ENCODE data around the gene STK17B. TPM values are rescaled to one million over a fixed set of nuclear protein-coding genes. Genes with fewer than 3 reads are reported as not detected.

The STK17B gene
- total RNA-seq, 2 experiments from 2014 or later = 237 to 250 TPM

DNA sequence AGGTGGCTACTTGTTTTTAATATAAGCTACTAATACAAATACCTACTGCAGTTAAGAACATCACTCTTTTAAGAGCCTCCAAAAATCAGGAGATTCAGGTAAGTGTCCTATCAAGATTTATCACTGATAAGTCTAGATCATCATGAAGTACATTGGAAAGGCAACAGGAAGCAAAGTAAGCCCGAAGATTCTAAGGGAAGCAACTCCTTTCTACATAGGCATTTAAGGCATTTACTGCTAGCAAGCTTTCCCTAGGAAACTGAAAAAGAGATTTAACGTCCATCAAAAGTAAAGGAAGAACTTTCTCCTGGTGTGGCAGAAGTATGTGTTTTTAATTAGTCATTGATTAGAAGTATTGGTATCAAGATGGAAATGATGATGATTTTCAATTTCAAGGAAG, 3.7 kb downstream of the STK17B start:
- ATAC-seq = no peak
- TF ChIP-seq, protein P1, sequence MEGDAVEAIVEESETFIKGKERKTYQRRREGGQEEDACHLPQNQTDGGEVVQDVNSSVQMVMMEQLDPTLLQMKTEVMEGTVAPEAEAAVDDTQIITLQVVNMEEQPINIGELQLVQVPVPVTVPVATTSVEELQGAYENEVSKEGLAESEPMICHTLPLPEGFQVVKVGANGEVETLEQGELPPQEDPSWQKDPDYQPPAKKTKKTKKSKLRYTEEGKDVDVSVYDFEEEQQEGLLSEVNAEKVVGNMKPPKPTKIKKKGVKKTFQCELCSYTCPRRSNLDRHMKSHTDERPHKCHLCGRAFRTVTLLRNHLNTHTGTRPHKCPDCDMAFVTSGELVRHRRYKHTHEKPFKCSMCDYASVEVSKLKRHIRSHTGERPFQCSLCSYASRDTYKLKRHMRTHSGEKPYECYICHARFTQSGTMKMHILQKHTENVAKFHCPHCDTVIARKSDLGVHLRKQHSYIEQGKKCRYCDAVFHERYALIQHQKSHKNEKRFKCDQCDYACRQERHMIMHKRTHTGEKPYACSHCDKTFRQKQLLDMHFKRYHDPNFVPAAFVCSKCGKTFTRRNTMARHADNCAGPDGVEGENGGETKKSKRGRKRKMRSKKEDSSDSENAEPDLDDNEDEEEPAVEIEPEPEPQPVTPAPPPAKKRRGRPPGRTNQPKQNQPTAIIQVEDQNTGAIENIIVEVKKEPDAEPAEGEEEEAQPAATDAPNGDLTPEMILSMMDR (IDR thresholded peaks at IDR 0.05) = no peak
- no peaks in the 10 kb centered on the region for H3K9me3 Mint-ChIP-seq
- H3K27ac Mint-ChIP-seq = peak overlapping the region; percentile 91
- peaks cover 76% of the 10 kb centered on the region for H3K36me3 Mint-ChIP-seq (ENCODE audit: low read depth)
- CTCF ChIA-PET = interaction anchor here (0.7 to 5.2 kb wide), 8 partner anchors 10 to 108 kb away, joined by 3 to 32 read pairs (median 4); no protein-coding TSS in a partner anchor
- H3K4me3 Mint-ChIP-seq = peak overlapping the region; percentile 99
- H3K27me3 Mint-ChIP-seq = no peaks in the 10 kb centered on the region
- DNase-seq = no peak
- POLR2A ChIA-PET = interaction anchor here (0.8 to 9.8 kb wide), 14 partner anchors 8 to 510 kb away, joined by 3 to 97 read pairs (median 11); partner anchors contain the start of gene SLC39A10
- H3K4me1 Mint-ChIP-seq (ENCODE audit: low read depth) = peaks cover 21% of the 10 kb centered on the region
- intact Hi-C loops (cut with micrococcal nuclease) = no loop called here

DNA sequence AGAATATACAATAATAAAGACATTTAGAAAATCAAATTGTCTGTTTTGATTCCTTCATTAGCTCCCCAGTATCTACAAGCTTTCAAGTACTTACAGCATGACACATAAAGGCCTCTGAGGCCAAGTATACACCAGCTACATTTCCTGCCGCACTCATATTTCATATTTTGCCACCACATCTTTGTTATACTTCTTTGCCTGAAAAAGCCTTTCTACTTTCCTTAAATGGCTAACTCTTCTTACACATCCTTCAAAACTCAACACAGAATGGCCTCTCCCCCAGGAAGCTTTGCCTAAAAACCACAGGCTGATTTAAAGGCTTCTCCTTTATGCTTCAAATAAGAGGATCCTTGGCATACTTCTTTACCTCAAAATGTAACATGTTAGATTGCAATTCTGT, 4.5 kb downstream of the STK17B start:
- ChIA-PET POLR2A (interaction anchor here (0.6 to 9.8 kb wide), 20 partner anchors 8 to 509 kb away, joined by 3 to 97 read pairs (median 6); partner anchors contain the start of gene SLC39A10), CTCF (interaction anchor here (0.6 to 5.2 kb wide), 14 partner anchors 9 to 1130 kb away, joined by 3 to 32 read pairs (median 3); no protein-coding TSS in a partner anchor)

DNA sequence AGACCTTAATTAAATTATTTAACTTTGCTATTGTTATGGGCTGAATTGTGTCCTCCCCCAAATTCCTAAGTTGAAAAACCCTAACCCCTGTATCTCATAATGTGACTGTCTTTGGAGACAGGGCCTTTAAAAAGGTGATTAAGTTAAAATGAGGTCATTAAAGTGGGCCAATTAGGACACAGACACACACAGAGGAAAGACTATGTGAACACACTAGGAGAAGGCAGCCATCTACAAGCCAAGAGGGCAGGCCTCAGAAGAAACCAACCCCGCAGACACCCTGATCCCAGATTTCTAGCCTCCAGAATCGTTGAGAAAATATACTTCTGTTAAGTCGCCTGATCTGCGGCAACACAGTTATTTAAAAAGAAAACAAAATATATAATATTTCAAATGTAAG, 6.4 kb downstream of the STK17B start:
- CTCF ChIA-PET = interaction anchor here (1.0 to 5.2 kb wide), 7 partner anchors 13 to 114 kb away, joined by 3 to 32 read pairs (median 4); no protein-coding TSS in a partner anchor
- peak overlapping the region; percentile 91 for H3K27ac Mint-ChIP-seq
- intact Hi-C loops (cut with micrococcal nuclease) = no loop called here
- H3K36me3 Mint-ChIP-seq (ENCODE audit: low read depth) = peaks cover 91% of the 10 kb centered on the region
- TF ChIP-seq, protein P1 (IDR thresholded peaks at IDR 0.05) = no peak
- H3K9me3 Mint-ChIP-seq = no peaks in the 10 kb centered on the region
- H3K27me3 Mint-ChIP-seq = no peaks in the 10 kb centered on the region
- ATAC-seq (peak; percentile 44), DNase-seq (peak; percentile 39)
- peak overlapping the region; percentile 99 for H3K4me3 Mint-ChIP-seq
- peaks cover 31% of the 10 kb centered on the region for H3K4me1 Mint-ChIP-seq (ENCODE audit: low read depth)
- POLR2A ChIA-PET = interaction anchor here (0.8 to 9.8 kb wide), 12 partner anchors 9 to 507 kb away, joined by 3 to 97 read pairs (median 4); no protein-coding TSS in a partner anchor

More for the DNA sequence above, 4.5 kb downstream of the STK17B start:
- H3K27ac Mint-ChIP-seq = peak overlapping the region; percentile 91
- DNase-seq (peak; percentile 39), ATAC-seq (no peak)
- no peaks in the 10 kb centered on the region for H3K9me3 Mint-ChIP-seq
- no peaks in the 10 kb centered on the region for H3K27me3 Mint-ChIP-seq
- TF ChIP-seq, protein P1 (IDR thresholded peaks at IDR 0.05) = no peak
- H3K4me3 Mint-ChIP-seq = peak overlapping the region; percentile 99
- H3K4me1 Mint-ChIP-seq (ENCODE audit: low read depth) = peaks cover 25% of the 10 kb centered on the region
- intact Hi-C loops (cut with micrococcal nuclease) = no loop called here
- H3K36me3 Mint-ChIP-seq (ENCODE audit: low read depth) = peaks cover 84% of the 10 kb centered on the region

DNA sequence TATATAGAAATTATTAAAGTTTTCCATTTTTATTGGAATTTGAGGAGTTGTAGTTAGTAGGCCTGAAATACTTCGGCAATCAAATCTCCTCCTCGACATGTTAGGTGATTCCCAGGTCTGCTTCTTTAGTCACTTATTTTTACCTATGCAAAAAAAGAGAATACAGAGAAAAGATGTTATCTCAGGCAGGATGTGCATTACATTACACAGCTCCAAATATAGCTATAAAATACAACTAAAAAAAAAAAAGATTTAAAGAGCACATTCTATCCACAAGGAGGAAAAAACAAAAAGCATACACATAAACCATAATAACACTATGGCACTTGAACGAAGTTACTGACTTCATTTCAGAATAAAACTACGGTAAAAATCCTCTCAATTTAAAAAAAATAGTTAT, 8.1 kb downstream of the STK17B start:
- Mint-ChIP-seq H3K36me3 (ENCODE audit: low read depth) (peaks cover 86% of the 10 kb centered on the region), H3K4me1 (ENCODE audit: low read depth) (peaks cover 37% of the 10 kb centered on the region)
- TF ChIP-seq, protein P1 (IDR thresholded peaks at IDR 0.05) = no peak

More for the DNA sequence above, 8.1 kb downstream of the STK17B start:
- Mint-ChIP-seq H3K27ac (peak overlapping the region; percentile 83), H3K9me3 (no peaks in the 10 kb centered on the region), H3K4me3 (peak overlapping the region; percentile 99), H3K27me3 (no peaks in the 10 kb centered on the region)
- intact Hi-C loops (cut with micrococcal nuclease) = loop anchor here (5.0 kb wide), 1 partner anchor 114 kb away; no protein-coding TSS in a partner anchor
- ChIA-PET POLR2A (interaction anchor here (0.6 to 9.8 kb wide), 14 partner anchors 7 to 116 kb away, joined by 3 to 145 read pairs (median 6); partner anchors contain the start of gene STK17B), CTCF (interaction anchor here (0.9 to 5.2 kb wide), 8 partner anchors 9 to 112 kb away, joined by 3 to 32 read pairs (median 4); no protein-coding TSS in a partner anchor)
- ATAC-seq (peak; percentile 4), DNase-seq (no peak)

All from activated CD8-positive, alpha-beta T cell treated with anti-CD3 and anti-CD28 coated beads for 36 hours (primary cell).